ENCODE results near the gene JADE2.
"Not testable (repeated sequence)": the region's sequence is repeated elsewhere in the genome, so short reads cannot be mapped to it uniquely, and the experiment has no call there.

Gene JADE2

GRCh38 chr5:134553821-134554267 is 28.4 kb downstream of the JADE2 start:
- DNase-seq, result no peak

- no peak for DNase-seq
Observed at GRCh38 chr5:134554319-134555222, 29.1 kb downstream of the JADE2 start.

- no peak for DNase-seq
Observed at GRCh38 chr5:134555223-134555889, 29.9 kb downstream of the JADE2 start.

GRCh38 chr5:134555890-134556311 is 30.4 kb downstream of the JADE2 start:
- DNase-seq, result peak; percentile 29

GRCh38 chr5:134556588-134556987 is 31.1 kb downstream of the JADE2 start:
- not testable (repeated sequence) for DNase-seq

- DNase-seq, result no peak
Observed at GRCh38 chr5:134556994-134557393, 31.5 kb downstream of the JADE2 start.

- DNase-seq, result no peak
Observed at GRCh38 chr5:134559672-134560071, 34.2 kb downstream of the JADE2 start.

GRCh38 chr5:134560698-134561097 is 35.2 kb downstream of the JADE2 start:
- no peak for DNase-seq

GRCh38 chr5:134561871-134562296 is 36.4 kb downstream of the JADE2 start:
- no peak for DNase-seq

- DNase-seq, result no peak
Observed at GRCh38 chr5:134563221-134563620, 37.8 kb downstream of the JADE2 start.

DNA sequence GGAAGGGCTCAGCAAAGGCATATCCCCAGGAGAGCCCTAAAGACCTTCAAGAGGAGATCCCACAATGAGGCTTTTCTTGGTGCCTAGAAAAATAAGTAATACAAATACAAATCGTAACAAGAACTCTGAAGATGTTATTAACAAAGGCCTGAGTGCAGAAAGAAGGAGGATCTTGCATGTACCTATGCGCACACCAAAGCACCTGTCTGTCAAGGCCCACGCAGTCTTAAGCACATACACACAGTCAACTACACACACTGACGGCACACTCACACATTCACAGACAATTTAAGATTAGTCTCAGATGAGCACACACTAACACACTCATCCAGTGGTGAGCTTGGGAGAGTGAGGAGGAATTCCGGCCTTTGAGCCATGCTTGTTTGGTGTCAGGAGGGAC is 38.5 kb downstream of the JADE2 start:
- no peak for DNase-seq

GRCh38 chr5:134564396-134564795 is 38.9 kb downstream of the JADE2 start:
- no peak for DNase-seq

- no peak for DNase-seq
Observed at GRCh38 chr5:134565791-134566740, 40.6 kb downstream of the JADE2 start.

- no peak for DNase-seq
Observed at GRCh38 chr5:134566741-134567221, 41.3 kb downstream of the JADE2 start.

- DNase-seq, result no peak
Observed at GRCh38 chr5:134567641-134568336, 42.3 kb downstream of the JADE2 start.

GRCh38 chr5:134568337-134568700 is 42.8 kb downstream of the JADE2 start:
- DNase-seq, result no peak

DNA sequence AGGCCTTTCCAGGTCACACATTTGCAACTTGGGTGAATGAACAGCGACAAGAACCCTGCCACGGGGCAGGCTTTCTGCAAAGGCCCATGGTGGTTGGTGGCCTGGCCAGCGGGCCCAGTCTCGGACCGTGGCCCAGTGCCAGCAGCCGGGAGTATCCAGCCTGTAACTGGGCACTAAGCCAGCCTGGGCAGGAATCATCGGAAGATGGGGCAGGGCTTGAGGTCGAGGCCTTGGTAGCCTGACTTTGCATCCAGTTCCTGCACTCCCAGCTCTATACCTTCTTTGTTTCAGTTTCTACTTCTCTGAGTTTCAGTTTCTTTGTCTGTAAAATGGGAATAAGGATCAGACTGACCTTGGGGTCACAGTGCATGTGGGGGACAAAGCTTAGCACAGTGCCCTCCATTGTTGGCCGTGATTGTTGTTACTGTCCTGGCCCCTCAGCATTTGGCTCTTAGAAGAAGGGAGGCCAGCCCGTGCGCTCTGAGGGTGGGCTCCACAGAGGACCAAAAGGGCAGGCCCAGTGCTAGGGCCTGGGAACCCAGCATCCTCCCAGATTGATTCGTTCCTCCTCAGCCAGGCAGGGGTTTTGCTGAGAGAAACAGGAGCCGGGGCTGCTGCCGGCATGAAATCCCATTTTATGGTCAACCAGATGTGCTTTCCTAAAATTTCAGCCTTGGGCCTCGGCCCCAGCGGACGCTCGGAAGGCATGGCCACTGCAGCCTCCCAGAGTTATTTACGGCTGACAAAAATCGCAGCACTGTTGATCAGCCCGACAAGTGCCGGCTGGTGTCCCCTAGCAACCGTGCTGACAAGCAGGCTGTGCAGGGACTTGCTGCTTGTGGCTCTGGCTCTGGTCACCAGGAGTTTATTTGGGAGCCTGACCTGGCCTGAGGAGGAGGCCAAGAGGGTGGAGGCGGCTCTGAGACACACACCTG is 43.6 kb downstream of the JADE2 start:
- DNase-seq, result no peak

DNA sequence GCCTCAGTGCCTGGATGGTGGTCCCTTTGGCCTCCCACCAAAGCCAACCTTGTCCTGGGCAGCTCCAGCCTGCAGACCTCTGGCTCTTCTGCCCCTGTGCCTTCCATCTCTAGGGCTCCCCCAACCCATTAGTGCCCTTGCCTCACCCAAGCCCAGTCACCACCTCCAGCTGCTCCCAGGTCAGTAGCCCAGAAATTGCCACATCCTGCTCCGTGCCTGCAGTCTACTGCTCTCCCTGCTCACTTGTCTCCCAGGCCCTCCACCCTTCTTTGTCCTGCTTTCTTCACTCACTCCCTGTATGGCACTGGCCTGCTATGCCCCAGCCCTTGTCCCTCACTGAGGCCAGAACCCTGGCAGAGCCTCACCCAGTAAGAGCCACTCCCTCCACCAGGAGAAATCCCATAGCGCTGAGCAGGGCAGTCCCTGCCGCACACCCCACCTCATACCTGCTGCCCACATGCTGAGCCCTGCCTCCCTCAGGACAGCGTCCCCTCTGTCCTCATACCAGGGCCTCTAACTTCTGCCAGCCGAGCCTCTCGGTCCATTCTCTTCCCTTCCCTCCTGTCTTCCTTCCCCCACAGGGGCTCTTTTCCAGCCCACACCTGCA is 44.4 kb downstream of the JADE2 start:
- DNase-seq, result no peak

DNA sequence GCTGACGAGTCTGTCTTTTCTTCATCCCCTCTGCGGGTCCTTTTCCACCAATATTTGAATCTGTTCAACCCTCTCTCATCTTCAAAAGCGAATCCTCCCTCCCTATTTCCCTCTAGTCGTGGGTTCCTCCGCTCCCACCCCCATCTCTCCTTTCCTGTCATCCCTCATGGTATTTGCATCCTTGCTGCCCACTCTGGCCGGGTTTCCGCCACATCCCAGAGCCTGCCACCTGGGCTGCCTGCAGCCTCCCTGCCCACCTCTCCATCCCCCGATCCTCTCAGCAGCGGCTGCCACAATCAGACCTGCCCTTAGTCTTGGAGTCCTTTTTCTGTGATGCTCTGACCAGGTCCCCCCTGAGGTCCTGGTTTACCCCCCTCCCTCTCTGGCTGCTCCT is 44.9 kb downstream of the JADE2 start:
- DNase-seq, result no peak

GRCh38 chr5:134570886-134571285 is 45.4 kb downstream of the JADE2 start:
- DNase-seq, result no peak
